HuH-7 (cell line): Measurements from ENCODE around the gene PPP1R9B.

Experiments
- DNase-seq: peaks from one replicate; pipeline ENCODE4 v3.0.0; 2011; ENCODE audit warnings: low spot score

PPP1R9B gene

GRCh38 chr17:50088952-50089825 lies 61.3 kb downstream of the PPP1R9B start:
- no peak for DNase-seq

GRCh38 chr17:50087912-50088405 lies 62.5 kb downstream of the PPP1R9B start:
- no peak for DNase-seq

GRCh38 chr17:50087246-50087911 lies 63.1 kb downstream of the PPP1R9B start:
- DNase-seq = peak; percentile 97
